ENCODE measurements around the gene CDH9.
"Not testable (repeated sequence)": the region's sequence is repeated elsewhere in the genome, so short reads cannot be mapped to it uniquely, and the experiment has no call there.

Gene CDH9

GRCh38 chr5:26942481-26942880 is 95.9 kb downstream of the CDH9 start:
- no peak for DNase-seq

GRCh38 chr5:26940994-26941393 is 97.4 kb downstream of the CDH9 start:
- DNase-seq = no peak

- DNase-seq = no peak
Observed at GRCh38 chr5:26932238-26932637, 106.1 kb downstream of the CDH9 start.

GRCh38 chr5:26921439-26921838 is 116.9 kb downstream of the CDH9 start:
- no peak for DNase-seq

GRCh38 chr5:26903469-26903868 is 134.9 kb downstream of the CDH9 start:
- DNase-seq = no peak

GRCh38 chr5:26894719-26895263 is 143.6 kb downstream of the CDH9 start:
- no peak for DNase-seq

GRCh38 chr5:26893078-26893477 is 145.3 kb downstream of the CDH9 start:
- no peak for DNase-seq

- DNase-seq = no peak
Observed at GRCh38 chr5:26889815-26890214, 148.6 kb downstream of the CDH9 start.

- DNase-seq = no peak
Observed at GRCh38 chr5:26884481-26884880, 153.9 kb downstream of the CDH9 start.

GRCh38 chr5:26883375-26883774 is 155.0 kb downstream of the CDH9 start:
- DNase-seq = no peak

- DNase-seq = no peak
Observed at GRCh38 chr5:26881901-26882300, 156.5 kb downstream of the CDH9 start.

- DNase-seq = no peak
Observed at GRCh38 chr5:26877154-26877553, 161.2 kb downstream of the CDH9 start.

- DNase-seq = no peak
Observed at GRCh38 chr5:26872337-26872736, 166.0 kb downstream of the CDH9 start.

- no peak for DNase-seq
Observed at GRCh38 chr5:26869781-26870180, 168.6 kb downstream of the CDH9 start.

- DNase-seq = no peak
Observed at GRCh38 chr5:26868504-26868903, 169.9 kb downstream of the CDH9 start.

GRCh38 chr5:26864061-26864460 is 174.3 kb downstream of the CDH9 start:
- DNase-seq = no peak

- DNase-seq = no peak
Observed at GRCh38 chr5:26856238-26856637, 182.1 kb downstream of the CDH9 start.

- DNase-seq = not testable (repeated sequence)
Observed at GRCh38 chr5:26852450-26852849, 185.9 kb downstream of the CDH9 start.

GRCh38 chr5:26847041-26847736 is 191.2 kb downstream of the CDH9 start:
- DNase-seq = no peak

- DNase-seq = no peak
Observed at GRCh38 chr5:26843677-26844076, 194.7 kb downstream of the CDH9 start.

GRCh38 chr5:26833596-26833995 is 204.8 kb downstream of the CDH9 start:
- DNase-seq = no peak
